Measurements from ENCODE around the gene ZNRF1. TPM values are rescaled to one million over a fixed set of nuclear protein-coding genes. Genes with fewer than 3 reads are reported as not detected.

The ZNRF1 gene
- total RNA-seq: 6.8 and 9.6 TPM in 2 replicates

GRCh38 chr16:74998481-74999218 lies at the start of gene ZNRF1:
ZNRF1 (plus strand) TSS chr16:74999024; CDS start chr16:74999672, 648 bp downstream.

DNA sequence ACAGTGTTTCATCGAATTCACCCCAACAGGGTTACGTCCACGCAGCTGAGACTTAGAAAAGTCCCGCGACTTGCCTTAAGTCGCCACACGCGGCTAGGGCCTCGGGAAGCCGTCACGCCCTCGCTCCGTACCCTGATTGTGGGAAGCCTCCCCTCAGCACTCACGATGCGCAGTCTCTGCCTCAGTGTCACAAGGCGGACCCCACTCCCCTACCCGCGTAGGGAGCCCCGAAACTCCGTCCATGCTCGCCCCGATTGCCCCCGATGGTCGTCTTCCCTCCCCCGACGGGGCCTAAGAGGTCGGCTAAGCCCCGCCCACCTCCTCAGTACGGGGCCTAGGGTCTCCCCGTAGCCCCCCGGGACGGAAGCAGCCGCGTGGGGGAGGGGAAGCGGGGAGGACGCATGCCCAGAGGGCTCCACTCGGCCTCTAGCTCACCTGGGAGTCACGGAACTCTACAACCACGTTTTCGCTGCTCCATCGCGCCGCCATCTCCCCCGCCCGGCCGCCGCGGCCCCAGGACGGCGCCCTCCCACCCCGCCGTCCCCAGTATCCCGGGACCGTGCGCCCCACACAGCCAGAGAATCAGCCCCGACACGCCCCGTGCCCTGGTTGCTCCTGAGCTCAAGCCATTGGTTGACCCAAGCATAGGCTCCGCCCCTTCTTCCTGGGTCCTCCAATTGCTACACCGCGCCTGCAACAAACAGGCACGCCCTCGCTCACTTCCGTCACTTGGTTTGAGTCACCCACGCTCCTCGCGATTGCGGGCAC lies 14.1 kb upstream of the ZNRF1 start, which contains the start of gene WDR59:
WDR59 (minus strand) TSS at position 595 of the 768 bp plus-strand sequence; CDS start at position 489, 106 bp downstream.

GRCh38 chr16:75116081-75116910 lies 117.5 kb downstream of the ZNRF1 start, which contains the start of gene LDHD:
LDHD (minus strand) TSS chr16:75116780; CDS start chr16:75116720, 60 bp downstream.

DNA sequence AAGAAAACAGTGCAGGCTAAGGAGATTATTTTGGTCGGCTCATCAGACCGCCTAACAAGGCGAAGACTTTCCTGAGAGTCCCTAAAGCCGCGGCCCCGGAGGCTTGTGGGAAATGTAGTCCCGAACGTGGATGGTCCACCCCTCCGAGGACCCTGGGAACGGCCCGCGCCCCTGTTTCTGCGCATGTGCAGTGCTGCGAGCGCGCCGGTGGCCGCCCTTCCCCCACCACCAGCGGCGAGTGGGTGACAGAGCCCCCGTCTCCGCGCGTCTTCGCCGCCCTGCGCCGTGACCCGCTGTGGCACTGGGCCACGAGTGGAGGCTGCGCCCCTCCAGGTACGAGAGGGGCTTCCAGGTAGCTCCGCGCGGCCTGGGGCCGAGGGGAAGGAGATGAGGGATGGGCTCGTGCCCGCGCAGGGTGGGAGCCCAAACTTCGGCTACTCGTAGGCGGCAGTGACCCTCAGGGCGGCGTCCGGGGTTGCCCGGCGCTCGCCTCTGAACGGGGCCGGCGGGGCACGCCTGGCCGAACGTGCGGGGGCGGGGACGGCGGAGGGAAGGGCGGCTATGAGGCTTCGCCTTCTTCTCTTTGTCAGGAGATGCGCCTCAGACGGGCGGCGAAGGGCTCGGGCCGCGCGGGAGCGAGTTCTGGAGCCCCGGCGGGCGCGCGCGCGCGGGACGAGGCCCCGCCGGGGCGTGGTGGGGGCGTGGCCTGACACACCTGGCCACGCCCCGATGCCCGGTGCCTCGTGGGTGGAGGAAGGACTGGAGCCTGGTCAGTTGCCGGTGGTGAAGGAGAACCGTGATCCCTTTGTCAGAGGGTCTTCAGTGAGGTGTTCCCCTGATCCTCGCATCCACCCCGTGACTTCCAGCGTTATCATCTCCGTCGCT lies 149.7 kb downstream of the ZNRF1 start, which contains the start of gene ZFP1:
ZFP1 (plus strand) TSS at position 214 of the 885 bp plus-strand sequence. CDS start 4,428 bp downstream, outside the sequence.

Other genes starting within 250 kb of the ZNRF1 start
- gene FA2H, start 224.2 kb upstream of the ZNRF1 start, total RNA-seq: not detected in 2 replicates
- 9.5 and 12.6 TPM in 2 replicates for gene WDR59, start 13.9 kb upstream of the ZNRF1 start, total RNA-seq
- gene LDHD, start 117.8 kb downstream of the ZNRF1 start, total RNA-seq: 0.55 and 0.71 TPM in 2 replicates
- gene ZFP1, start 149.5 kb downstream of the ZNRF1 start, total RNA-seq: 6.5 and 9.9 TPM in 2 replicates
- not detected in 2 replicates for gene CTRB2, start 208.1 kb downstream of the ZNRF1 start, total RNA-seq
- gene CTRB1, start 220.0 kb downstream of the ZNRF1 start, total RNA-seq: not detected in 2 replicates

All from smooth muscle cell of bladder (primary cell).